Ishikawa (cell line): ENCODE results near the gene CBLB.

Experiments used
- CREB1 ChIP-seq: IDR thresholded peaks from 2 replicates; pipeline ENCODE4 v1.6.1; 2012; ENCODE audit warnings: low read depth
- EP300 ChIP-seq: IDR thresholded peaks from 2 replicates; pipeline ENCODE4 v1.6.1; 2012; ENCODE audit warnings: borderline replicate concordance
- FOXM1 ChIP-seq: IDR thresholded peaks from 2 replicates; pipeline ENCODE4 v1.6.1; 2012; ENCODE audit warnings: low read depth, borderline replicate concordance
- MAX ChIP-seq: IDR thresholded peaks from 2 replicates; pipeline ENCODE4 v1.6.1; 2012
- REST ChIP-seq: IDR thresholded peaks from 2 replicates; pipeline ENCODE4 v1.6.1; 2012; ENCODE audit warnings: low read depth, mild to moderate bottlenecking
- TAF1 ChIP-seq: IDR thresholded peaks from 2 replicates; pipeline ENCODE4 v1.6.1; 2012; ENCODE audit warnings: low read depth, mild to moderate bottlenecking
- YY1 ChIP-seq: IDR thresholded peaks from 2 replicates; pipeline ENCODE4 v1.6.1; 2012; ENCODE audit warnings: low read depth
- TF ChIP-seq, protein P1 (sequence below): IDR thresholded peaks from 2 replicates; pipeline ENCODE4 v1.6.1; 2012

DNA sequence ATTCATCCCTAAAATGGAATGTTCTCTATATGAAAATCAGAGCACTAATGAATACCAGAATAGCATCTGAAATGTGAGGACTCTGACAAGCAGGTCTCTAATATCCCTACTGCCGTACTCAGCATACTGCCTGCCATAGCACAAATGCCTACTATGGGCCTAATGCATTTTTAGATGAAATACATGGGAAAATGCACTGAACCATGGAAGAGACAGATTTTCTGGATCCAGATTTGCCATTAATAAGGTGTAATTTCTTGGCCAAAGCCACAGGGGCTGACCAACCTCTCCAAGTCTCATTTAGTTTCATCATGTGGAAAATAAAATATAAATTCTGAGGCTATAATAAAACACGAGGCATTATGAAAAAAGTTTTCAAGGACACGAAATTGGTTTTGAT lies 123.8 kb downstream of the CBLB start:
- TF ChIP-seq TAF1 (no peak), FOXM1 (no peak), EP300 (no peak), REST (no peak), YY1 (no peak), CREB1 (no peak), MAX (no peak)
- TF ChIP-seq, protein P1, sequence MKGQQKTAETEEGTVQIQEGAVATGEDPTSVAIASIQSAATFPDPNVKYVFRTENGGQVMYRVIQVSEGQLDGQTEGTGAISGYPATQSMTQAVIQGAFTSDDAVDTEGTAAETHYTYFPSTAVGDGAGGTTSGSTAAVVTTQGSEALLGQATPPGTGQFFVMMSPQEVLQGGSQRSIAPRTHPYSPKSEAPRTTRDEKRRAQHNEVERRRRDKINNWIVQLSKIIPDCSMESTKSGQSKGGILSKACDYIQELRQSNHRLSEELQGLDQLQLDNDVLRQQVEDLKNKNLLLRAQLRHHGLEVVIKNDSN = no peak
